ENCODE results near the gene NUP98.

Gene NUP98

DNA sequence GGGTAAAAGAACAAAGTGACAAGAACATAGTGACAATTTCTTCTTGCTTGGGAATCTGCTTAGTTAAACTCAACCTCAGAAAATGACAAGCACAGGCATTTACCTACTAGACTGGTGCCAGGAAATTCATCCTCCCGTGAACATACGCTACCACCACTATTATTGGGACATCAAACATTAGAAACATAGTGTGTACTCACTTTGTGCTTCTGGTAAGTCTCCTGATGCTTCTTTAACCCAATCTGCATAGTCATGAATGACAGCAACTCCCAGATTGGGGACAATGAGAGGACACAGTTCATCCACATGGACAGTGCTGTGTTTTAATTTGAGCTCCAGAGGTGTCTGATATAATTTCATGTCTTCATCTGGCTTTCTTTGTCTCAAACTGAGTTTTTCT is 96.9 kb downstream of the NUP98 start:
- no peak for TF ChIP-seq CREB1 (IDR thresholded peaks at IDR 0.05; ENCODE audit: low read depth)
- no peak for TF ChIP-seq ZBTB7A (IDR thresholded peaks at IDR 0.05; ENCODE audit: low read depth)
- TF ChIP-seq, protein P1, sequence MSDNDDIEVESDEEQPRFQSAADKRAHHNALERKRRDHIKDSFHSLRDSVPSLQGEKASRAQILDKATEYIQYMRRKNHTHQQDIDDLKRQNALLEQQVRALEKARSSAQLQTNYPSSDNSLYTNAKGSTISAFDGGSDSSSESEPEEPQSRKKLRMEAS (IDR thresholded peaks at IDR 0.05), result no peak
- TF ChIP-seq, protein P2, sequence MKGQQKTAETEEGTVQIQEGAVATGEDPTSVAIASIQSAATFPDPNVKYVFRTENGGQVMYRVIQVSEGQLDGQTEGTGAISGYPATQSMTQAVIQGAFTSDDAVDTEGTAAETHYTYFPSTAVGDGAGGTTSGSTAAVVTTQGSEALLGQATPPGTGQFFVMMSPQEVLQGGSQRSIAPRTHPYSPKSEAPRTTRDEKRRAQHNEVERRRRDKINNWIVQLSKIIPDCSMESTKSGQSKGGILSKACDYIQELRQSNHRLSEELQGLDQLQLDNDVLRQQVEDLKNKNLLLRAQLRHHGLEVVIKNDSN (IDR thresholded peaks at IDR 0.05), result no peak
- no peak for TF ChIP-seq TAF1 (IDR thresholded peaks at IDR 0.05; ENCODE audit: low read depth)
- no peak for TF ChIP-seq CEBPB (IDR thresholded peaks at IDR 0.05)
- TF ChIP-seq, protein P3, sequence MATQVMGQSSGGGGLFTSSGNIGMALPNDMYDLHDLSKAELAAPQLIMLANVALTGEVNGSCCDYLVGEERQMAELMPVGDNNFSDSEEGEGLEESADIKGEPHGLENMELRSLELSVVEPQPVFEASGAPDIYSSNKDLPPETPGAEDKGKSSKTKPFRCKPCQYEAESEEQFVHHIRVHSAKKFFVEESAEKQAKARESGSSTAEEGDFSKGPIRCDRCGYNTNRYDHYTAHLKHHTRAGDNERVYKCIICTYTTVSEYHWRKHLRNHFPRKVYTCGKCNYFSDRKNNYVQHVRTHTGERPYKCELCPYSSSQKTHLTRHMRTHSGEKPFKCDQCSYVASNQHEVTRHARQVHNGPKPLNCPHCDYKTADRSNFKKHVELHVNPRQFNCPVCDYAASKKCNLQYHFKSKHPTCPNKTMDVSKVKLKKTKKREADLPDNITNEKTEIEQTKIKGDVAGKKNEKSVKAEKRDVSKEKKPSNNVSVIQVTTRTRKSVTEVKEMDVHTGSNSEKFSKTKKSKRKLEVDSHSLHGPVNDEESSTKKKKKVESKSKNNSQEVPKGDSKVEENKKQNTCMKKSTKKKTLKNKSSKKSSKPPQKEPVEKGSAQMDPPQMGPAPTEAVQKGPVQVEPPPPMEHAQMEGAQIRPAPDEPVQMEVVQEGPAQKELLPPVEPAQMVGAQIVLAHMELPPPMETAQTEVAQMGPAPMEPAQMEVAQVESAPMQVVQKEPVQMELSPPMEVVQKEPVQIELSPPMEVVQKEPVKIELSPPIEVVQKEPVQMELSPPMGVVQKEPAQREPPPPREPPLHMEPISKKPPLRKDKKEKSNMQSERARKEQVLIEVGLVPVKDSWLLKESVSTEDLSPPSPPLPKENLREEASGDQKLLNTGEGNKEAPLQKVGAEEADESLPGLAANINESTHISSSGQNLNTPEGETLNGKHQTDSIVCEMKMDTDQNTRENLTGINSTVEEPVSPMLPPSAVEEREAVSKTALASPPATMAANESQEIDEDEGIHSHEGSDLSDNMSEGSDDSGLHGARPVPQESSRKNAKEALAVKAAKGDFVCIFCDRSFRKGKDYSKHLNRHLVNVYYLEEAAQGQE (IDR thresholded peaks at IDR 0.05; ENCODE audit: low read depth), result no peak
- TF ChIP-seq YY1 (IDR thresholded peaks at IDR 0.05; ENCODE audit: low read depth), result no peak
- TF ChIP-seq EP300 (IDR thresholded peaks at IDR 0.05; ENCODE audit: borderline replicate concordance), result no peak
- no peak for TF ChIP-seq TEAD4 (IDR thresholded peaks at IDR 0.05)
- TF ChIP-seq FOXM1 (IDR thresholded peaks at IDR 0.05; ENCODE audit: borderline replicate concordance, low read depth), result no peak
- no peak for TF ChIP-seq RAD21 (IDR thresholded peaks at IDR 0.05; ENCODE audit: low read depth)
- TF ChIP-seq NFIC (IDR thresholded peaks at IDR 0.05), result no peak
- TF ChIP-seq TCF12 (IDR thresholded peaks at IDR 0.05; ENCODE audit: low read depth), result no peak
- no peak for TF ChIP-seq EGR1 (IDR thresholded peaks at IDR 0.05)

DNA sequence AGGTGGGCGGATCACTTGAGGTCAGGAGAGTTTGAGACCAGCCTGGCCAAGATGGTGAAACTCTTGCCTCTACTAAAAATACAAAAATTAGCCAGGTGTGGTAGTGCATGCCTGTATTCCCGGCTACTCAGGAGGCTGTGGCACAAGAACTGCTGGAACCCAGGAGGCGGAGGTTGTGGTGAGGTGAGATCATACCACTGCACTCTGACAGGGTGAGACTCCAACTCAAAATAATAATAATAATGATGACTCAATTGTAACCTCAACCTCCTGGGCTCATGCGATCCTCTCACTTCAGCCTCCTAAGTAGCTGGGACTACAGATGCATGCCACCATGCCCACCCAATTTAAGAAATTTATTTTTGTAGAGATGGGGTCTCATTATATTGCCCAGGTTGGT is 110.6 kb downstream of the NUP98 start:
- no peak for TF ChIP-seq YY1 (IDR thresholded peaks at IDR 0.05; ENCODE audit: low read depth)
- TF ChIP-seq, protein P3 (IDR thresholded peaks at IDR 0.05; ENCODE audit: low read depth), result no peak
- TF ChIP-seq, protein P2 (IDR thresholded peaks at IDR 0.05), result no peak
- TF ChIP-seq TEAD4 (IDR thresholded peaks at IDR 0.05), result no peak
- TF ChIP-seq TAF1 (IDR thresholded peaks at IDR 0.05; ENCODE audit: low read depth), result no peak
- no peak for TF ChIP-seq CEBPB (IDR thresholded peaks at IDR 0.05)
- TF ChIP-seq CREB1 (IDR thresholded peaks at IDR 0.05; ENCODE audit: low read depth), result no peak
- TF ChIP-seq, protein P1 (IDR thresholded peaks at IDR 0.05), result no peak
- TF ChIP-seq EGR1 (IDR thresholded peaks at IDR 0.05), result no peak
- no peak for TF ChIP-seq NFIC (IDR thresholded peaks at IDR 0.05)
- no peak for TF ChIP-seq FOXM1 (IDR thresholded peaks at IDR 0.05; ENCODE audit: borderline replicate concordance, low read depth)
- no peak for TF ChIP-seq RAD21 (IDR thresholded peaks at IDR 0.05; ENCODE audit: low read depth)
- no peak for TF ChIP-seq ZBTB7A (IDR thresholded peaks at IDR 0.05; ENCODE audit: low read depth)
- no peak for TF ChIP-seq TCF12 (IDR thresholded peaks at IDR 0.05; ENCODE audit: low read depth)
- TF ChIP-seq EP300 (IDR thresholded peaks at IDR 0.05; ENCODE audit: borderline replicate concordance), result no peak

DNA sequence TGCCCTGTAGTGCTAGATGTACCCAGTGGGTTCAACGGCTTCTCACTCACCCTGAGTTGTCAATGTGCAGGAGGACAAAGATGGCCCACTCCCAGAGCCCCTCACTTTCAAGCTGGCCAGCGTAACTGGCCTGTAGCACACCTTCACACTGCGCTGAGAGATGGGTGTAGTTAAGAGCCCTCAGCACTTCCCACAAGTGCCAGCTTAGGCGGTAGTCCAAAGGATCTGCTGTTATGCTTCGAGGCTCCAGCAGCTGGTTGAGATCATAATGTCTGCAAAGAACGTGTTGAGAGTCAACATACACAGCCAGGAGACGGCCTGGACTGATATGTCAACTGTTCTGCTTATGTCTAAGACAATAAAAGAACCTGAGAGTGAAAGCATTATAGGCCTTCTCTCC is 111.4 kb downstream of the NUP98 start:
- no peak for TF ChIP-seq FOXM1 (IDR thresholded peaks at IDR 0.05; ENCODE audit: borderline replicate concordance, low read depth)
- TF ChIP-seq CEBPB (IDR thresholded peaks at IDR 0.05), result no peak
- TF ChIP-seq RAD21 (IDR thresholded peaks at IDR 0.05; ENCODE audit: low read depth), result no peak

DNA sequence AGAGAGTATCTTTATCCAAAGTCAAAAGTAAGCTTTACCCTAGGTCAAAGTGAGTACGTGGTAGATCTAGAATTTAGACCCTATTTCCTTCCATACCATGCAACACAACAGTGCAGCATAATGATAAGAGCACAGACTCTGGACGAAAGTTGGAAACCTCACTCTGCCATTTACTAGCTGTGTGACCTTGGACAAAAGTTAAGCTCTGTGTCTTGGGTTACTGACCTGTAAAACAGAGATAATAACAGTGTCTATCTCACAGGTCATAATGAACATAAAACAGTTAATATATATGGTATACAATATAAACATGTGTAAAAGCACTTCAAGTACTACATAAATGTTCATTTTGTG is 112.6 kb downstream of the NUP98 start:
- no peak for TF ChIP-seq TCF12 (IDR thresholded peaks at IDR 0.05; ENCODE audit: low read depth)
- TF ChIP-seq RAD21 (IDR thresholded peaks at IDR 0.05; ENCODE audit: low read depth), result no peak
- no peak for TF ChIP-seq CEBPB (IDR thresholded peaks at IDR 0.05)
- TF ChIP-seq, protein P3 (IDR thresholded peaks at IDR 0.05; ENCODE audit: low read depth), result no peak
- no peak for TF ChIP-seq YY1 (IDR thresholded peaks at IDR 0.05; ENCODE audit: low read depth)
- TF ChIP-seq CREB1 (IDR thresholded peaks at IDR 0.05; ENCODE audit: low read depth), result no peak
- TF ChIP-seq NFIC (IDR thresholded peaks at IDR 0.05), result no peak
- no peak for TF ChIP-seq EP300 (IDR thresholded peaks at IDR 0.05; ENCODE audit: borderline replicate concordance)
- no peak for TF ChIP-seq TEAD4 (IDR thresholded peaks at IDR 0.05)

All from Ishikawa (cell line).